ENCODE measurements around the gene CXCR2. TPM values are rescaled to one million over a fixed set of nuclear protein-coding genes. Genes with fewer than 3 reads are reported as not detected.

The CXCR2 gene
- total RNA-seq, 1 donor from 2014 or later = not detected

DNA sequence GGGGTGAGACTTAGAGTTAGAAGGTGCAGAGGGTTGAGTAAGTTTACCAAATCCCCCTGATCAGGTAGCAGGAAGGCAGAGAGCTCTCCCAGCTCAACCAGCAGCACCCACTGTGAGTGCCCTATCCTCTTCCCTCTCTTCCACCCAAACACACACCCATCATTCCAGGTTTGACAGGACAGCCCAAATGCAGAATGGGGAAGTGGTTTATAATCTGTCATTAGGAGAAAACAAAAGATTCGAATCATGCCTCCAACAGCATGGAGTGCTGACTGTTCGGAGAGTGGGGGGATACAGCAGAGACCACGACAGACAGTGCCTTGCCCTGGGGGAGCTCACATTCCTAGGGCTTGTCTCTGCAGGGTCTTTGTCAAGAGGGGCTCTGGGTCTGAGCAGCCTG lies 11.7 kb downstream of the CXCR2 start:
- H3K36me3 ChIP-seq (ENCODE audit: control insufficient read depth, insufficient read depth, low read length) = no peaks in the 10 kb centered on the region
- peaks cover 15% of the 10 kb centered on the region for H3K27me3 ChIP-seq (ENCODE audit: control insufficient read depth, insufficient read depth, low read length)
- no peak overlapping the region for H3K4me3 ChIP-seq (ENCODE audit: low read depth, low read length)
- no peak for DNase-seq (ENCODE audit: low read depth)
- TF ChIP-seq, protein P1, sequence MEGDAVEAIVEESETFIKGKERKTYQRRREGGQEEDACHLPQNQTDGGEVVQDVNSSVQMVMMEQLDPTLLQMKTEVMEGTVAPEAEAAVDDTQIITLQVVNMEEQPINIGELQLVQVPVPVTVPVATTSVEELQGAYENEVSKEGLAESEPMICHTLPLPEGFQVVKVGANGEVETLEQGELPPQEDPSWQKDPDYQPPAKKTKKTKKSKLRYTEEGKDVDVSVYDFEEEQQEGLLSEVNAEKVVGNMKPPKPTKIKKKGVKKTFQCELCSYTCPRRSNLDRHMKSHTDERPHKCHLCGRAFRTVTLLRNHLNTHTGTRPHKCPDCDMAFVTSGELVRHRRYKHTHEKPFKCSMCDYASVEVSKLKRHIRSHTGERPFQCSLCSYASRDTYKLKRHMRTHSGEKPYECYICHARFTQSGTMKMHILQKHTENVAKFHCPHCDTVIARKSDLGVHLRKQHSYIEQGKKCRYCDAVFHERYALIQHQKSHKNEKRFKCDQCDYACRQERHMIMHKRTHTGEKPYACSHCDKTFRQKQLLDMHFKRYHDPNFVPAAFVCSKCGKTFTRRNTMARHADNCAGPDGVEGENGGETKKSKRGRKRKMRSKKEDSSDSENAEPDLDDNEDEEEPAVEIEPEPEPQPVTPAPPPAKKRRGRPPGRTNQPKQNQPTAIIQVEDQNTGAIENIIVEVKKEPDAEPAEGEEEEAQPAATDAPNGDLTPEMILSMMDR (IDR thresholded peaks at IDR 0.05; ENCODE audit: insufficient read depth, low read length, poor library complexity, severe bottlenecking) = no peak

DNA sequence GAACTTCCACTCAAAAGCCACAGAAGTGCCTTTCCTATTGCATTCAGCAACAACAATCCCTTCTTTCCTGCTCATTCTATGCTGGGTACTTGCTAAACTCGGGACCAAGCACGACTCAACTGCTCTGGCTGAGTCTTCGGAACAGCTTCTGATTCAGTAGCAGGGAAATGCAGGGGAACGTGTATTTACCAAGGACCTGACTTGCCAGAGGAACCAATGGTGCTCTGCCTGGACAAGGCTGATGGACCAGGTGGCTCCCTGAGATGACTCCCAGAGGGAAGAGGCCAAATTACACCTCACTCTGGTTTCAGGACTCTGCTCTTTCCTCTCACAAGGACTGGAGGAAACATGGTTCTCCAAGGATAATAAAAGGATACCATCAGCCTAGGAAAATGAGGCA lies 12.2 kb downstream of the CXCR2 start:
- no peak for DNase-seq (ENCODE audit: low read depth)
- TF ChIP-seq, protein P1 (IDR thresholded peaks at IDR 0.05; ENCODE audit: insufficient read depth, low read length, poor library complexity, severe bottlenecking) = no peak
- H3K4me3 ChIP-seq (ENCODE audit: low read depth, low read length) = no peak overlapping the region
- H3K27me3 ChIP-seq (ENCODE audit: control insufficient read depth, insufficient read depth, low read length) = peaks cover 18% of the 10 kb centered on the region
- no peaks in the 10 kb centered on the region for H3K36me3 ChIP-seq (ENCODE audit: control insufficient read depth, insufficient read depth, low read length)

- Histone ChIP-seq H3K36me3 (ENCODE audit: control insufficient read depth, insufficient read depth, low read length) (no peaks in the 10 kb centered on the region), H3K27me3 (ENCODE audit: control insufficient read depth, insufficient read depth, low read length) (peaks cover 3% of the 10 kb centered on the region), H3K4me3 (ENCODE audit: low read depth, low read length) (no peak overlapping the region)
- TF ChIP-seq, protein P1 (IDR thresholded peaks at IDR 0.05; ENCODE audit: insufficient read depth, low read length, poor library complexity, severe bottlenecking) = no peak
- no peak for DNase-seq (ENCODE audit: low read depth)
Measured at GRCh38 chr2:218145124-218145523, 19.3 kb downstream of the CXCR2 start.

DNA sequence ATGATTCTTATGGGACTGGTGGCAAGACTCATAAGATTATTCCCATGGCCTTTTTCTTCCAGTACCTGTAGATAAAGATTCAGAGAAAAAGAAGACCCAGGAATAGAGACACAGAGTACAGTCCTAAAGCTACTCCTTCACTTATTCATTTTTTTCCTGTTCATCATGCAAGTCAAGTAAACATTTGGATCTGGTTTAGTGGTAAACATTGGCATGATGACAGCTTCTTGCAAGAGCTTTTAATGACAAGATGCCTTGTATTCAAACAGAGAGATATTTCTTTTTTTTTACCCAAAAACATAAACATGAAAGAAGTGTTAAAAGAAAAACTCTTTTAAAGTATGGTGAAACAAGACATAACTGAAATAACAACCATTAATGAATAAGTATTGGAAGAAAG lies 20.2 kb downstream of the CXCR2 start:
- no peak for DNase-seq (ENCODE audit: low read depth)
- TF ChIP-seq, protein P1 (IDR thresholded peaks at IDR 0.05; ENCODE audit: insufficient read depth, low read length, poor library complexity, severe bottlenecking) = no peak
- no peaks in the 10 kb centered on the region for H3K36me3 ChIP-seq (ENCODE audit: control insufficient read depth, insufficient read depth, low read length)

GRCh38 chr2:218149098-218149497 lies 23.3 kb downstream of the CXCR2 start:
- no peaks in the 10 kb centered on the region for H3K27me3 ChIP-seq (ENCODE audit: control insufficient read depth, insufficient read depth, low read length)
- no peaks in the 10 kb centered on the region for H3K36me3 ChIP-seq (ENCODE audit: control insufficient read depth, insufficient read depth, low read length)
- TF ChIP-seq, protein P1 (IDR thresholded peaks at IDR 0.05; ENCODE audit: insufficient read depth, low read length, poor library complexity, severe bottlenecking) = no peak
- DNase-seq (ENCODE audit: low read depth) = no peak
- no peak overlapping the region for H3K4me3 ChIP-seq (ENCODE audit: low read depth, low read length)

More for the DNA sequence above, 20.2 kb downstream of the CXCR2 start:
- no peak overlapping the region for H3K4me3 ChIP-seq (ENCODE audit: low read depth, low read length)
- peaks cover 3% of the 10 kb centered on the region for H3K27me3 ChIP-seq (ENCODE audit: control insufficient read depth, insufficient read depth, low read length)

- no peak overlapping the region for H3K4me3 ChIP-seq (ENCODE audit: low read depth, low read length)
- no peaks in the 10 kb centered on the region for H3K36me3 ChIP-seq (ENCODE audit: control insufficient read depth, insufficient read depth, low read length)
- no peaks in the 10 kb centered on the region for H3K27me3 ChIP-seq (ENCODE audit: control insufficient read depth, insufficient read depth, low read length)
- TF ChIP-seq, protein P1 (IDR thresholded peaks at IDR 0.05; ENCODE audit: insufficient read depth, low read length, poor library complexity, severe bottlenecking) = no peak
- no peak for DNase-seq (ENCODE audit: low read depth)
Measured at GRCh38 chr2:218149848-218150440, 24.1 kb downstream of the CXCR2 start.

All from kidney epithelial cell (primary cell).